HG03354 (cell line): ENCODE data around the gene ELL2.
"Not testable (repeated sequence)": the region's sequence is repeated elsewhere in the genome, so short reads cannot be mapped to it uniquely, and the experiment has no call there.

Experiments
- ATAC-seq: cut with Tn5 transposase; IDR thresholded peaks from one replicate; pipeline ENCODE4 v1.9.1; 2021; ENCODE audit warnings: mild to moderate bottlenecking; ENCODE audit not compliant: unreplicated experiment, poor library complexity, severe bottlenecking

ELL2 gene

DNA sequence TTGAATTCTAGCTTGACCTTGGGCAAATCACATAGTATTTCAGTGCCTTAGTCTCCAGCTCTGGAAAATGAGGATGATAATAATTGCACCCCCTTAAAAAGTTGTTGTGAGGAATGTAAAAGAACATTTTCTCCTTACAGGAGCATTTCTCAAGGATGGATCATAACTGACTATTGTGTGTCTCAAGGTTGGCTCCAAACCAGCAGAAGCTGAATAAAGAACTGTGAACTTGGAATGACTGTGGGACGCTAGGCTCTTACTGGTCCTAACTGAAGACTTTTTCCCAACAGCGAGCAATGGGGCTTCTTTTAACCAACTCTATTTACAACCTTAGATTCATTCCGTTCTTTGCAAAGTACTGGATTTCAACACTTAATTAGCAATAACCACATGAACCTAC is 113.0 kb downstream of the ELL2 start:
- ATAC-seq: no peak

DNA sequence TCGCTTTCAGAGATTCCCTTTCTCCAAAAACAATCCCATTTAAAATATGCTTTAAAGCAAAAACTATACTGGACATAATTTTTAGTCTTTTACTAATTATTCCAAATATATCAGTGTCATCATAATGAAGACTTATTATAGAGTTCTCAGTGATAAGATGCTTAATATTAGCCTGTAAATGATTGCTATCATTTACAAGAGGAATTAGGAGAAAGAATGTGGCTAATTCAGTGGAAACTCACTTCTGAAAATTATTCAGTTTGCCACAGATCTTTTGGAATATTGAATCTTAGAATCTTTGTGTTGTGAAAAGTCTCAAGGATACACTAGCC is 114.4 kb downstream of the ELL2 start:
- no peak for ATAC-seq

DNA sequence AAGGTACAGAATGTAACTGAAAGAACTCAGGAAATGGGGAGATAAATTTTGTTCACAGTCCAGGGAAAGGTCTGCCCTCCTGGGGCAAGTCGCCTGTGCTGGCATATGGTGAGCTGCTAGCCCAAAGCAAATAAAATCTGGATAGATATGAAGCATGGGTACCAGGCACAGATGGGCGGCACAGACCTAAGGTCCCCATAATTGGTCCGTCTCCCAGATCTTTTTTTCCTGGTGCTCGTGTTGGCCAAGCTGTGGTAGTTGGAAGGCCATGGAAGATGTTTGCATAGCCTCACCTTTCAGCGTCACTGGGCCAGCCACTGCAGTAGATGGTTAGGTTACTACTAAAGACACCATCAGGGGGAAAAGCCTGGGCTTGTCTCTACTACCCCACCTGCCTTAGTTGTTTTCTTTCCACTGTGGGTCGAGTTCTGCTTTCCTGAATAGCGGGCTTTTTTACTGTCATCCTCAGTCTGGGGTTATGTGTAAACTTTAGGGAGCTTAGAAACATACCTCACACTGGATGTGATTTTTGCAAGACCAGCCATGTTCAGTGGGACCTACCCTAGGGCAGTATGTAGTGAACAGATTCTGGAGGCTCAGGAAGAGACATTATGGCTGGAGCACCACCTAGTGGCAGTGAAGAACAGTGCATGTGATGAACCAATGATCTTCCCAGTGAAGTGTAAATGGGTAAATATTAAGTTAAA is 114.9 kb downstream of the ELL2 start:
- peak; percentile 70 for ATAC-seq

DNA sequence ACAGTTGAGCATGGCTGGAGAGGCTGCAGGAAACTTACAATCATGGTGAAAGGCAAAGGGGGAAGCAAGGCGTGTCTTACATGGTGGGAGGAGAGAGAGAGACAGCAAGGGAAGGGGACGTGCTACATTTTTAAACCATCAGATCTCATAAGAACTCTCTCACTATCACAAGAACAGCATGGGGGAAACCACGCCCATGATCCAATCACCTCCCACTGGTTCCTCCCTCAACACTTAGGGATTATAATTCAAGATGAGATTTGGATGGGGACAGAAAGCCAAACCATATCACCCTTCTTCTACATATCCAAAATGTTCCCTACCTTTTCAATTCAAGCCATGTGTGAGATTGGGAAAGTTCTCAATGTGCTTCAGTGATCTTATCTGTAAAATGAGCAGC is 116.3 kb downstream of the ELL2 start:
- no peak for ATAC-seq

DNA sequence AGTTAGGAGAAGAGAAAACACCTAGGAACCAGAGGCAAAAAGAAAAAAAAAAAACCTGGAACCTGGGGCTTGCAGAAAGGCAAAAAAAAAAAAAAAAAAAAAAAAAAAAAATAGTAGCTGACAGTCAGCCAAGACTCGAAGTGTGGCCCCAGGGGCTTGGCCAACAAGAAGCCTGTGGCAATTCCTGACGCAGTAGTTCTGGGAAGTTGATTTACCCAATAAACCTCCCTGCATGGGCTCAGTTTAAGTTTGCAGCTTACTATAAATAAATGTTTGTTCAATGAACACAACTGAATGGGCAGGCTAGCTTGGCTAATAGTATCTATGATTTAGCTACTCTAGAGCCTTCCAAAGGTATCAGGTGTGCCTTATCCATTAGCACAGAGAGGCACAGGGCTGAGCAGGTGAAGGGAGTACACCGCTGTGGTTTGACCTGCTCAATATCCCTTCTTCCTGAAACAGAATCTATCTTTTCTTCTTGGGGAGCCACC is 117.9 kb downstream of the ELL2 start:
- no peak for ATAC-seq

DNA sequence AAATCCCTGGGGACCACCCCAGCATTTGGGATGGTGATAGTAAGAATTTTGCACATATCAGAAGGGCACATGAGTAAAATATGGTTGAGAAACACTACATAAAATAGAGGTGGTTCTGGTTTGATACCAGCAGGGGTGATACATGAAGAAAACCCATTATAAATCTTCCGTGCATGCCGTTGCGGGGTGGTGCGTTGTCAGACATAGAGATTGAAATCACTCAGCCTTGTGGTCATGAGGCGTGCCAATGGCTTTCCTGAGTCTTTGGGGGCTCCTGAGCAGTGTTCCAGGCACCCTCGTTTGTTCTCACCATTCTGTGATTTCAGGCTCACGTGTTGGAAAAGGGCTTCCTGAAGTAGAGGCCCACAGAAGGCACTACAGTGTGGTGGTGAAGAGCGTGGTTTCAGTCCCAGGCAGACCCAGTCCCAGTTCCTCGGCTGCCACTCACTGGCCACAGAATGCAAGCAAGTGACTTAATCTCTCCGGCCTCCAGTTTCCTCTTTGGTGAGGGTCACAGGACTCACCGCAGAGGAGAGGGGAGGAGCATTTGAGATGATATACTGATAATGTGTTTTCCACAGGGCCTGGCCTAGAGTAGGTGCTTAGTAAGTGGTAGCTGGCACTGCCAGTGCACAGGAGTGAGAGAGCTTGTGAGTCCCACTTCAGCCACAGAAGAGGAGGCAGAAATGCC is 118.7 kb downstream of the ELL2 start:
- peak; percentile 91 for ATAC-seq

DNA sequence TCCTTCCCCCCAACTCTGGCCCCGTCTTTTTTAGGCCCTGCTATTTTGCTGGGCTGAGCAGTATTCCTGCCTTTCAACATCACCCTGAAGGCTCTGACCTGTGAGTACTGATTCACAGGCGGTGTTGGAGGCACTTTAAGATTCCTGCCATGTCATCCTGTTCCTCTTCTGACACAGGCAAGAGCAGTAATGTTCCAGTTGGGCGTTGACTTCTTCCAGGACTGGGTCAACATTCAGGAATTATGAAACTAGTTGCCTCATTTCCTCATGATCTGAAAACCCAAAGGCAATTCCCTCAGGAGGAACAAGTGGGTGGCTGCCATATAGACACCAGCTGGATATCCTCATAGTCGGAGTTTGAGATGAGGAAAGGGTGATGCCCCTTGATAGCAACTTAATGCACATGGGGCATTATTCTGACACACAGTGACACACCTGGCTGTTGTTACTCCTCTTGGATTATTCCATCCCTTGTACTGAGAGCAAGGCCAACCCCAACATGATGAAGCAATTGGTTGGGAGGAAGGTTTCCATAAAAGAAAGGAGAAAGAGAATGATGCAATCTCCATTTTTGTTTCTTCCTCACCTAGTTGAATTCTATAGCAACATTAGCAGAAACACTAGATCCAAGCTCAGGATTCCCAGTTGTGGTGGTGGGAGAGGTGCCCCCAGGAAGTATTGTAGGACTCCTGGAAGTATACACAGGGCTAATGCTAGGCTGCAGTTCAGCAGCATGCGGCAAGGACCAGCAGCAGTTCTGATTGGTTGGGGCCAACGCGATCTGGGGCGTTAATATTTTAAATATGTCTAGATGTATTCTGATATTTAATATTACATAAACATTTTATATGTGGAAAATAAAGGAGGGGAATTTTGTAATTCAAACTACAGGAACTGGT is 119.5 kb downstream of the ELL2 start:
- ATAC-seq: no peak

DNA sequence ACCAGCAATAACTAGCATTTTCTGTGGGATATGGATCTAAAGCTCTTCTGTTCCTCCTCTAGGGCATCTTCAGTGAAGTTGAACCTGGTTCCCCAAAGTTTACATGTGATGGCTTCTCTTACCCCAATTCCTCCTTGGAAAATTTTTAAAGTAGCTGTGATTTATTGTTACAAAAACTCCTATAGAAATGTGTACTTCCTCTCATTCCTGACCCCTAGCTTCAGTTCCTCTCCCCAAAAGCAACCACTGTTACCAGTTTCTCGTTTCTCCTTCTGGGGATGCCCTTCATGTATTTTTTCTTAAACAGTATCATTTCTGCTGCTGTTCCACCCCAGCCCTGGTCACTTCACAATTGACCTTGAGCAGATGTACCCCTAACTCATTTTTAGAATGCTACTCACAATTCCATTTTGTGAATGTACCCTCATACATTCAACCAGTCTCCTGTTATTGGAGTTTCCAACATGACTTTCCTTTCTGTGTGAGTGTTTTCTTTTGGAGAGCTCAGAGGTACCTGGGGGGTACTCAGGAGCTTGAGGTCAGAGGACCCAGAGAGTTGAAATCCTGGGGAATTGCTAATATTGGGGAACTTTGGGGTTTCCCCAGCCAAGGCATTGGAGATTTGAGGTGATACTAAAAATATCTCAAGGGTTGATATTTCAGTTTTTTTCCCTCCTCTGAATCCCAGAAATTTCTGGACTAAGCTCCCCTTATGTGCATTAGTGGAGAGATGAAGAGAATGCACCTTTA is 120.5 kb downstream of the ELL2 start:
- ATAC-seq: no peak

DNA sequence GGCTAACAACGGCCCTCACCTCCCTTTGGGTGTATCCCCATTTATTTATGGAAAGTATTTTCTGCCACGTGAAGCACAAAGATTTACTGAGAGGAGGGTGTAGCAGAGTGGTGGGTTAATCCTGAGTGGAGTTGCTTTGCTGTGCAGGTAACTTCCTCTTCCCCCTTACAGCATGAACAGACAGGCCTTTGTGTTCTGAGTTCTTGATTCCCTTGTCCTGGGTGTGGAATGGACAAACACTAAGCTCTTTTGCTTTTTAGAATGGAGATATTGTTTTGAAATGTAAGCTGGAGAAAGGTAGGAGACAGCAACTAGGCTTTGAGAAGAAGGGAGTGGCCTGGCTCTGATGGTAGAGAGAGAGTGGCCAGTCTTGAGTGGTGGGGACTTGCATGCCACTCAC is 122.0 kb downstream of the ELL2 start:
- no peak for ATAC-seq

DNA sequence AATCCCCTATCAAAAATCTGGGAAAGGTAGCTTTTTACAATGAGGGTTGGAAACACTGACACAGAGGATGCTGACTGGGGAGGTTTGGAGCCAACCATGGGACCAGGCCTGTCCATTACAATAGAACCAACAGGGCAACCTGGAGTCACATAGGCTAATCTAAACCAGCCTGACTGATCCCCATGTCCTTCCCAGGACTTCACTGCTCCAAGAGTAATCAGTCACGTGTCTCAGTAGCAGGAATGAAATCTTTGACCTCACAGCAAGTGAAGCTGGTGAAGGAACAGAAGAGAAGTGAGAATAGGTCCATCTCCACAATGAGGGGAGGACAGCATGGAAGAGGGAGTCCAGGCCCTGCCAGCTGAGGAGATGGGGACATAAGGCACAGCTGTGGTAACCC is 123.1 kb downstream of the ELL2 start:
- ATAC-seq: no peak

DNA sequence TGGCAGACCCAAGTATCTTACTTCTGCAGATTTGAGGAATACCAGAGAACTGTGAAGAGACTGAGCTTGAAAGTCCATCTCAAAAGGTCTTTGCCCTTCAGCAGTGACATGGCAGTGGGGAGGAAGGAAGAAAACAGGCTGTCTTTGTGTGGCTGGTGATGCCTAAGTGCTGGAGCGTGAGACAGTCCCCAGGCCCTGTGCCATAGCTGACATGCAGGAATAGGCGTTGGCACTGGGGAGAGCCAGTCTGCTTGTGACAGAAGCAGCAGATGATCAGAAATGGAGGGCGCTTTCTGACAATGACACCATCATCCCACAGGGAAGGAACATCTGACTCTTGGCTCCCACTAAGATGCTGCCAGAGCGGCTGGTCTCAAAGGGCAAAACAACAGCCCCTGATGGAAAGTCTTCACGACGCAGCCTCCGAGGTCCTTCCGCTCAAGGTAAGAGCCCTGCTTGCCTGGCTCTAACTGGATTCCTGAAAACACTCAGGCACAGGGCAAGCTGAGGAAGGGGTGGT is 123.6 kb downstream of the ELL2 start:
- ATAC-seq: no peak

DNA sequence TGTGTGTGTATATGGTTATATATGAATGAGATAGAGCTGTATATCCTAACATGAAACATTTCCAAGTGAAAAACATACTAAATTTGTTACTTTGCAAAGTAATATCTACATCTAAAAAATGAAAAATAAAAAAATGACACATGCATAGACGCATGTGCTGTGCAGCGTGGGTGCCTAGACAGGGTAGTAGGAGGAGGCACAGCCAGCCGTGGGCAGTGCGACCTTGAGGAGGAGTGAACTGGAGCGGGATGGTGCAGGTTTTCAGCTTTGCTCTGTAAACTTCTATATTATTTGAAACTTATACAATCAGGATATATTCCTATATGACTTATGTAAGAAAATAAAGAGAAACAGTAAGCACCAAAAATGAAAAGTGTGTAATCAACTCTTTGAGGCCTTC is 124.2 kb downstream of the ELL2 start:
- no peak for ATAC-seq

DNA sequence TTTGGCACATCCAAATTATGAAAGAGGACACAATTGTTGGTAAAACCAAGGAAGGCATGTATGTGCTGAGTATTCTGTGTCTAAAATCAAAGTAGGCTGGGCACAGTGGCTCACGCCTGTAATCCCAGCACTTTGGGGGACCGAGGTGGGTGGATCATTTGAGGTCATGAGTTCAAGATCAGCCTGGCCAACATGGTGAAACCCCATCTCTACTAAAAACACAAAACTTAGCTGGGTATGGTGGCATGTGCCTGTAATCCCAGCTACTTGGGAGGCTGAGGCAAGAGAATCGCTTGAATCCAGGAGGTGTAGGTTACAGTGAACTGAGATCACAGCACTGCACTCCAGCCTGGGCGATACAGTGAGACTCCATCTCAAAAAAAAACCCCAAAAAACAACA is 124.7 kb downstream of the ELL2 start:
- not testable (repeated sequence) for ATAC-seq

DNA sequence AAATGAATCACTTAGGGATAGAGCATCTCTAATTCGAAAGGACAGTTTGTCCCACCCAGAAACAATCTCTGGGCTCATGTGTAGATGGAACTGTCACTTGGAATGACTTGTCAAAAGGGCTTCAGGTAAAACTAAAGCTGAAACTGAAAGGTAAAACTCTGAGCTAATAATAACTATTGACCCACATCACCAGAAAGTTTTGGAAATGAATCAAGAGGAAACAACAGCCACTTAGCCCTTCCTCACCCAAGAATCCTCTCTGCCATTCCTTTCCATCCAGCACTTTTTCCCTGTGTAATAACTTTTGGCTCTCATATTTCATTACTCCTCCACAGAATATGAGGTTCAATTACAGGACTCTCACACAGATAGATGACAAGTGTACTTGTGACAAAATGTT is 125.1 kb downstream of the ELL2 start:
- ATAC-seq: peak; percentile 24

DNA sequence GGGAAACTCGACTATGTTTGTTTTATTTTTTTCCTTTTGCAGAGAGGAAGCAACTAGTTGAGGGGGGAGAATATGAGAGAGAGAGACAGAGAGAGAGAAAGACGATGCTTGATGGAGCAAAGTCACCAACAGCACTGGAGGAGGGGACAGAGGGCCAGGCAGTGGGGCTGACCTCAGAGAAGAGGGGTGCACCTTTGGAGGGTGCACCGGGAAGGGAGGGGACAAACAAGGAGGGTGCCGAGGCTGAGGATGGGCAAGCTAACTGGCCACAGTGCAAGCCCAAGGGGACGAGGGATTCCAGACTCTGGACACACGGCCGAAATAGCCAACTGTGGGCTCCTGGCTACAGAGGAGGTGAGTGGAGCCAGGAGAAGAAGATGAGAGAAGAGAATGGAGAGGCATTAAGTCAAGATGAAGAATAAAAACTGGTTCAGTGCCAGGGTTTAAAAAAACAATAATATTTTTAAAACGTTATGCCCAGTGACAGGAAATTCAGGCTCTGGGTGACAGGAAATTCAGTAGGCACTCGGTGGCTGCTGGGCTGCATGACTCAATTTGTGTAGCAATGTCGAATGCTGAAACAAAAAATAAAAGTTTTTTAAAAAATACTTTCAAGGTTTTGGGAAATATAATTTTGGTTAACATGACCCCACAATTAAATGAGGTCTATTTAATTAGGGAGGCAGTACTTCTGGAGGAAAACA is 125.8 kb downstream of the ELL2 start:
- ATAC-seq: no peak
